ENCODE data around the gene AP1G2.
A peak's percentile ranks its signal among the peaks of the same experiment; 100 is the strongest.

The AP1G2 gene, protein sequence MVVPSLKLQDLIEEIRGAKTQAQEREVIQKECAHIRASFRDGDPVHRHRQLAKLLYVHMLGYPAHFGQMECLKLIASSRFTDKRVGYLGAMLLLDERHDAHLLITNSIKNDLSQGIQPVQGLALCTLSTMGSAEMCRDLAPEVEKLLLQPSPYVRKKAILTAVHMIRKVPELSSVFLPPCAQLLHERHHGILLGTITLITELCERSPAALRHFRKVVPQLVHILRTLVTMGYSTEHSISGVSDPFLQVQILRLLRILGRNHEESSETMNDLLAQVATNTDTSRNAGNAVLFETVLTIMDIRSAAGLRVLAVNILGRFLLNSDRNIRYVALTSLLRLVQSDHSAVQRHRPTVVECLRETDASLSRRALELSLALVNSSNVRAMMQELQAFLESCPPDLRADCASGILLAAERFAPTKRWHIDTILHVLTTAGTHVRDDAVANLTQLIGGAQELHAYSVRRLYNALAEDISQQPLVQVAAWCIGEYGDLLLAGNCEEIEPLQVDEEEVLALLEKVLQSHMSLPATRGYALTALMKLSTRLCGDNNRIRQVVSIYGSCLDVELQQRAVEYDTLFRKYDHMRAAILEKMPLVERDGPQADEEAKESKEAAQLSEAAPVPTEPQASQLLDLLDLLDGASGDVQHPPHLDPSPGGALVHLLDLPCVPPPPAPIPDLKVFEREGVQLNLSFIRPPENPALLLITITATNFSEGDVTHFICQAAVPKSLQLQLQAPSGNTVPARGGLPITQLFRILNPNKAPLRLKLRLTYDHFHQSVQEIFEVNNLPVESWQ

DNA sequence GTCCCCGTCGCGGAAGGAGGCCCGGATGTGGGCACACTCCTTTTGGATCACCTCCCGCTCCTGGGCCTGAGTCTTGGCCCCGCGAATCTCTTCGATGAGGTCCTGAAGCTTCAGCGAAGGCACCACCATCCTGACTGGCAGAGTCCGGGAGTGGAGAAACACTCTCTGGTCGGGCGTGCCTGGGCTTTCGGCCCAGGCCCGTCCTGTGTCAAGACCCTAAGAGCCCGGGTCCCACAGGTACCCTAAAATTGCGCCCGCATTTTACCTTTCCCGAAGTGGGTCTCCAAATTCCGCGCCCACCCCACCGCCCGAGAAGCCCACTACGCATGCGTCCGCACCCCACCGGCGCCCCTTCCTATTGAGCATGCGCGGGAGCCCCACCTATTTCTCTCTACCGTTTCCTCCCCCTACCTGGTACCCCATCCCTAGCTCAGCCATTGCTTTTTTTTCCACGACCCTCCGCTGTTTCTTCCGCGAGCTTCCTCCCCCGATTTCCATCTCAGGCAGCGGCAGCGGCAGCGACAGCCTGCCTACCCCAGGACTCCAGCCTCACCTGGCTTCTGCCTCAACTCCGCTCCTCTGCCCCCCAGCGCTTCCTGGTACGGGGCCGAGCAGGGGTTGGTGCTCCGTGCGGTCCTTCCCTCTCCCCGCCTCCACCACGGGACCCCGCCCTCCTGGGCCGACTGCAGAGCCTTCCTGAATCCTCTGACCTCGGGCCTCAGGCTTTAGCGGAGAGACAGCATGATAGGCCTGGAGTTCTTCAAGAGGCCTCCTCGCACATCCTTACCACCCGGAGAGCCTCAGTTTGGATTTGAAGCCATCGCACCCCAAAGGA is at the start of gene AP1G2:
AP1G2 (minus strand) TSS at position 606 of the 835 bp plus-strand sequence; CDS start at position 129, 477 bp downstream.
- H3K9me3 ChIP-seq, result no peaks in the 10 kb centered on the region
- intact Hi-C loops (cut with DNase I; ENCODE audit: low total_unique reads), result no loop called here
- H3K4me1 ChIP-seq, result peaks cover 0 to 19% (median 7%) of the 10 kb centered on the region in 4 donors
- peak within 1 kb of the TSS; percentile 51 to 55 for H3K4me3 ChIP-seq
- H3K27me3 ChIP-seq, result peaks cover 0 to 28% of the 10 kb centered on the region in 2 donors
- TF ChIP-seq, protein P1, sequence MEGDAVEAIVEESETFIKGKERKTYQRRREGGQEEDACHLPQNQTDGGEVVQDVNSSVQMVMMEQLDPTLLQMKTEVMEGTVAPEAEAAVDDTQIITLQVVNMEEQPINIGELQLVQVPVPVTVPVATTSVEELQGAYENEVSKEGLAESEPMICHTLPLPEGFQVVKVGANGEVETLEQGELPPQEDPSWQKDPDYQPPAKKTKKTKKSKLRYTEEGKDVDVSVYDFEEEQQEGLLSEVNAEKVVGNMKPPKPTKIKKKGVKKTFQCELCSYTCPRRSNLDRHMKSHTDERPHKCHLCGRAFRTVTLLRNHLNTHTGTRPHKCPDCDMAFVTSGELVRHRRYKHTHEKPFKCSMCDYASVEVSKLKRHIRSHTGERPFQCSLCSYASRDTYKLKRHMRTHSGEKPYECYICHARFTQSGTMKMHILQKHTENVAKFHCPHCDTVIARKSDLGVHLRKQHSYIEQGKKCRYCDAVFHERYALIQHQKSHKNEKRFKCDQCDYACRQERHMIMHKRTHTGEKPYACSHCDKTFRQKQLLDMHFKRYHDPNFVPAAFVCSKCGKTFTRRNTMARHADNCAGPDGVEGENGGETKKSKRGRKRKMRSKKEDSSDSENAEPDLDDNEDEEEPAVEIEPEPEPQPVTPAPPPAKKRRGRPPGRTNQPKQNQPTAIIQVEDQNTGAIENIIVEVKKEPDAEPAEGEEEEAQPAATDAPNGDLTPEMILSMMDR (IDR thresholded peaks at IDR 0.05), result no peak
- H3K27ac ChIP-seq, result peak within 1 kb of the TSS; percentile 14 to 33
- peaks cover 0 to 32% (median 0%) of the 10 kb centered on the region in 3 donors for H3K36me3 ChIP-seq
- peak; percentile 81 to 86 for DNase-seq

DNA sequence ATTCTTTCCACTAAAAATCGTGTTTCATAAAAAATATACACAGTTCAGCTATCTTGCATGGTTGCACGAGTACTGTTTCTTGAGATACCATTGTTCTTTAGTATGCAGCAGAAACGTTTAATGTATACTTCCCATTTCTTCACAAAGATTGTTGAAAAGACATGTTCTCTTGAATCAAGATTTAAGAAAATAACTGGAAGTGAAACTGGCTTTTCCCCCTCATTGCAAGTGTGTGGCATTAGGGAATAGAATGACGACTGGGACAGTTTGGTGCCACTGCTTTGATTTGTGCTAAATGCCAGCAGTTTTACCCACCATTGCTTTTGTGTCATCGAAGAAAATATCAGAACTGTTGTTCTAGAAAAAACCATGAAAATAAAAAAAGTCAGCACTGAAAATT is 48.3 kb upstream of the AP1G2 start:
- TF ChIP-seq, protein P1 (IDR thresholded peaks at IDR 0.05), result no peak
- H3K27me3 ChIP-seq, result peaks cover 0 to 15% of the 10 kb centered on the region in 2 donors
- no peaks in the 10 kb centered on the region for H3K9me3 ChIP-seq
- H3K4me3 ChIP-seq, result no peak overlapping the region
- no peaks in the 10 kb centered on the region for H3K4me1 ChIP-seq
- H3K36me3 ChIP-seq, result no peaks in the 10 kb centered on the region
- no peak for DNase-seq
- intact Hi-C loops (cut with DNase I; ENCODE audit: low total_unique reads), result no loop called here
- no peak overlapping the region for H3K27ac ChIP-seq

- H3K4me1 ChIP-seq, result no peaks in the 10 kb centered on the region
- H3K36me3 ChIP-seq, result no peaks in the 10 kb centered on the region
- intact Hi-C loops (cut with DNase I; ENCODE audit: low total_unique reads), result no loop called here
- no peak overlapping the region for H3K27ac ChIP-seq
- TF ChIP-seq, protein P1 (IDR thresholded peaks at IDR 0.05), result no peak
- no peaks in the 10 kb centered on the region for H3K9me3 ChIP-seq
- DNase-seq, result no peak
- H3K4me3 ChIP-seq, result no peak overlapping the region
- H3K27me3 ChIP-seq, result peaks cover 0 to 14% of the 10 kb centered on the region in 2 donors
These were observed 46.8 kb upstream of the AP1G2 start for GRCh38 chr14:23614395-23614828.

DNA sequence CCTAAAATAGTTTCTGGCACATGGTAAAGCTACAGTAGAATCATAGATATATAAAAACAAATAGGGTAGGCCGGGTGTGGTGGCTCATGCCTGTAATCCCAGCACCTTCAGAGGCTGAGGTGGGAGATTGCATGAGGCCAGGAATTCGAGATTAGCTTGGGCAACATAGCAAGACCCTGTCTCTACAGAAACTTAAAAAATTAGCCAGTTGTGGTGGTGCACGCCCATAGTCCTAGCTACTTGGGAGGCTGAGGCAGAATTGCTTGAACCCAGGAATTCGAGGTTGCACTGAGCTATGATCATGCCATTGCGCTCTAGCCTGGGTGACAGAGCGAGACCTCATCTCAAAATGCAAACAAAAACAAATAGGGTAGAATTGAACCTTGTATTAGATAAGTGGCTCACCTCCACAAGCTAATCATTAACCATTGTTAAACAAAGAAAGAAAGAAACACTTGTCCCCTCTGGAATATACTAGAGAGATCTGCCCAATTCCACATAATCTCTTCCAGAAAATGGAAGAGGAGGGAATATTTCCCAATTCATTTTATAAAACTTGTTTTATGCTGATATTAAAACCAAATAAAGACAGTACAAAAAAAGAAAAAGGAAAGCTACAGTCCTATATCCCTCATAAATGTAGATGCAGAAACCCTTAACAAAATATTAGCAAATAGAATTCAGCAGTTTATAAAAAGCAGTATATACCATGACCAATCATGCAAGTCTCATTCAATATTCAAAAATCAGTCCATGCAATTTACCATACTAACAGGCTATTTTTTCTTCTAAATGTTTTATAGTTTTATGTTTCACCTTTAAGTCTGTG is 45.9 kb upstream of the AP1G2 start:
- no peaks in the 10 kb centered on the region for H3K36me3 ChIP-seq
- H3K27me3 ChIP-seq, result peaks cover 0 to 14% of the 10 kb centered on the region in 2 donors
- DNase-seq, result no peak
- H3K4me3 ChIP-seq, result no peak overlapping the region
- intact Hi-C loops (cut with DNase I; ENCODE audit: low total_unique reads), result no loop called here
- no peak overlapping the region for H3K27ac ChIP-seq
- TF ChIP-seq, protein P1 (IDR thresholded peaks at IDR 0.05), result no peak
- H3K4me1 ChIP-seq, result no peaks in the 10 kb centered on the region
- no peaks in the 10 kb centered on the region for H3K9me3 ChIP-seq

All from tibial artery (tissue), 4 donors.